ENCODE results near the gene RPS26.

DNA sequence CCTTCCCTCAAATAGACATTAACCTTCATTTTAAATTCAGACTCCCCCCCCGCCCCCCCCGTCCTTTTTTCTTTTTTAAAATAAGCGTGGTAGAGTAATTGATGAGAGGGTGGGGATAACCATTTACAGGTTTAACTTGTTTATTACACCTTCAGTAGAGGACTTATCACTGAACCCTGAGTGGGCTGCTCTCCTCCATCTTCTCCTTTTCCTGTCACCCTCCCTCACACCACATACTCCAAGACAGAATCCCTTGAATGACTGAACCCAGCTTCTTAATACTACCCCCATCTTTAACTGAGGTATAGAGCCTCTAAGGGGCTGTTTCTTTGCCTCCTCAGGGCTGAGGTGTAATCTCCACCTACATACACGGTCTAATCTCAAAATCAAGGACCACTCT is 24.5 kb upstream of the RPS26 start:
- TF ChIP-seq ZNF274 (IDR thresholded peaks at IDR 0.05; ENCODE audit: low read depth, low read length) (no peak), YY1 (IDR thresholded peaks at IDR 0.05; ENCODE audit: insufficient read depth, insufficient read length) (no peak), SUZ12 (IDR thresholded peaks at IDR 0.05; ENCODE audit: extremely low read depth, insufficient read depth, insufficient read length) (no peak)
